HepG2 (cell line): ENCODE results near the gene RHEBL1. TPM values are rescaled to one million over a fixed set of nuclear protein-coding genes. Genes with fewer than 3 reads are reported as not detected.

Source experiments
- ATAC-seq: fragments of 200-7000 bp; cut with Tn5 transposase; 3 replicates; pipeline ENCODE4 v1.9.1; 2020; ENCODE audit warnings: mild to moderate bottlenecking, moderate library complexity
- BruUV-seq: library from RNA; stranded (reverse); fragments of 400-500 nt; replicated peaks from 2 replicates; lab custom pipeline; 2021; lab: Mats Ljungman, UMichigan
- CTCF ChIA-PET: fragments of 300-600 bp; formaldehyde crosslinking; extraction: SDS; loops from one replicate; lab custom pipeline; 2021; ENCODE audit warnings: low total read pairs, inconsistent platforms, low intra/inter-chr PET ratio; lab: Yijun Ruan, JAX
- POLR2A ChIA-PET: fragments of 350-600 bp; sonication (Branson Sonifier 250); formaldehyde crosslinking; loops from one replicate; lab custom pipeline; 2020; ENCODE audit warnings: antibody characterized with exemption, inconsistent platforms; lab: Yijun Ruan, JAX
- DNase-seq: peaks from one replicate; pipeline ENCODE4 v3.0.0-alpha.2; 2015; ENCODE audit warnings: low spot score
- FAIRE-seq: peaks from 3 replicates; lab custom pipeline; 2011; peaks lifted over from hg19 to GRCh38; lab: Jason Lieb, UNC
- H2AFZ ChIP-seq: one replicate; pipeline ENCODE4 v1.6.1; 2011; ENCODE audit warnings: low read length, inconsistent platforms
- H3K27ac ChIP-seq: fragments of 300-600 bp; 3 replicates; pipeline ENCODE4 v1.8.0; 2011; ENCODE audit warnings: mixed run types, mild to moderate bottlenecking, mixed read lengths, low read length, inconsistent platforms; ENCODE audit not compliant: insufficient read depth; ENCODE audit errors: extremely low read length
- H3K27me3 ChIP-seq, 2 experiments: fragments of 200-600 bp in 1 of 2; 2 replicates in 1 of 2; 3 replicates in 1 of 2; pipeline versions ENCODE4 v1.6.0 to v1.8.0; 2011; ENCODE audit warnings: low read length in 2 of 2, mild to moderate bottlenecking in 2 of 2, moderate library complexity in 2 of 2, inconsistent platforms in 1 of 2; ENCODE audit not compliant: insufficient read depth in 2 of 2, control insufficient read depth in 1 of 2
- H3K36me3 ChIP-seq, 2 experiments: fragments of 200-600 bp in 1 of 2; replicated peaks in 1 of 2; 2 replicates in 1 of 2; 3 replicates in 1 of 2; pipeline versions ENCODE4 v1.5.1 to v1.8.0; 2011; ENCODE audit warnings: low read length in 2 of 2, inconsistent platforms in 1 of 2; ENCODE audit not compliant: insufficient read depth in 2 of 2, control insufficient read depth in 1 of 2
- H3K4me1 ChIP-seq: 2 replicates; pipeline ENCODE4 v1.5.1; 2012; ENCODE audit warnings: low read length, inconsistent platforms; ENCODE audit not compliant: insufficient read depth
- H3K4me2 ChIP-seq: 2 replicates; pipeline ENCODE4 v1.6.0; 2011; ENCODE audit warnings: low read depth, low read length, inconsistent platforms
- H3K4me3 ChIP-seq, 3 experiments: fragments of 200-600 bp in 1 of 3; sonication (generic), shearing (Covaris generic) in 1 of 3; replicated peaks in 1 of 3; 2 replicates each; pipeline ENCODE4 v1.5.1; 2011 to 2016; ENCODE audit warnings: low read length in 3 of 3, inconsistent platforms in 2 of 3, low read depth in 2 of 3, mild to moderate bottlenecking in 2 of 3, control low read depth in 1 of 3, mixed read lengths in 1 of 3; ENCODE audit not compliant: insufficient read depth in 1 of 3
- H3K79me2 ChIP-seq: one replicate; pipeline ENCODE4 v1.6.1; 2011; ENCODE audit warnings: low read length, inconsistent platforms; ENCODE audit not compliant: insufficient read depth
- H3K9ac ChIP-seq: 2 replicates; pipeline ENCODE4 v1.6.0; 2011; ENCODE audit warnings: mild to moderate bottlenecking, low read depth, low read length, inconsistent platforms; ENCODE audit not compliant: insufficient read depth
- H3K9me3 ChIP-seq: 2 replicates; pipeline ENCODE4 v1.5.1; 2012; ENCODE audit warnings: mild to moderate bottlenecking, low read length
- H4K20me1 ChIP-seq: 2 replicates; pipeline ENCODE4 v1.6.0; 2011; ENCODE audit warnings: inconsistent platforms, mild to moderate bottlenecking, low read length, moderate library complexity; ENCODE audit not compliant: insufficient read depth
- CEBPB ChIP-seq: IDR thresholded peaks from 2 replicates; pipeline ENCODE4 v1.6.1; 2011; ENCODE audit warnings: low read depth, low read length, improper control_type of control experiment, borderline replicate concordance
- CENPT ChIP-seq: sonication (generic); formaldehyde crosslinking; IDR thresholded peaks from 2 replicates; pipeline ENCODE4 v1.8.0; 2022; ENCODE audit warnings: low read depth, mild to moderate bottlenecking, moderate library complexity, missing genetic modification reagents
- ELF3 ChIP-seq: IDR thresholded peaks from 2 replicates; pipeline ENCODE4 v1.6.1; 2016; ENCODE audit warnings: missing genetic modification reagents, missing compliant biosample characterization
- GATAD2A ChIP-seq: IDR thresholded peaks from 2 replicates; pipeline ENCODE4 v1.6.1; 2016
- NR2F6 ChIP-seq, 2 experiments: IDR thresholded peaks; 2 replicates each; pipeline ENCODE4 v1.6.1; 2016; ENCODE audit warnings: antibody characterized with exemption in 1 of 2, mild to moderate bottlenecking in 1 of 2
- SP5 ChIP-seq: IDR thresholded peaks from 2 replicates; pipeline ENCODE4 v1.6.1; 2016; ENCODE audit warnings: low read depth, borderline replicate concordance
- TAF15 ChIP-seq: fragments of 200-400 bp; formaldehyde crosslinking; IDR thresholded peaks from one replicate; pipeline ENCODE4 v1.6.1; 2018; ENCODE audit warnings: mild to moderate bottlenecking, low read depth, low read length; ENCODE audit not compliant: poor library complexity, severe bottlenecking
- ZFP82 ChIP-seq: sonication (generic); formaldehyde crosslinking; IDR thresholded peaks from 2 replicates; pipeline ENCODE4 v1.5.1; 2020; ENCODE audit warnings: mild to moderate bottlenecking, missing genetic modification reagents, borderline replicate concordance
- ZNF274 ChIP-seq: sonication (generic); formaldehyde crosslinking; IDR thresholded peaks from 2 replicates; pipeline ENCODE4 v1.5.1; 2020; ENCODE audit warnings: mild to moderate bottlenecking, missing genetic modification reagents
- ZNF296 ChIP-seq: sonication (generic); formaldehyde crosslinking; conservative IDR thresholded peaks from 2 replicates; pipeline ENCODE4 v1.5.0; 2020; ENCODE audit warnings: mild to moderate bottlenecking, missing genetic modification reagents
- ZNF350 ChIP-seq: sonication (generic); formaldehyde crosslinking; IDR thresholded peaks from 2 replicates; pipeline ENCODE4 v1.4.0; 2020; ENCODE audit warnings: mild to moderate bottlenecking, low read depth, missing genetic modification reagents, borderline replicate concordance
- ZNF354B ChIP-seq: sonication (generic); formaldehyde crosslinking; IDR thresholded peaks from 2 replicates; pipeline ENCODE4 v1.8.0; 2022; ENCODE audit warnings: mild to moderate bottlenecking, missing genetic modification reagents
- ZNF546 ChIP-seq: sonication (generic); formaldehyde crosslinking; conservative IDR thresholded peaks from 2 replicates; pipeline ENCODE4 v1.8.1; 2023; ENCODE audit warnings: mild to moderate bottlenecking, missing genetic modification reagents
- ZNF589 ChIP-seq: sonication (generic); formaldehyde crosslinking; conservative IDR thresholded peaks from 2 replicates; pipeline ENCODE4 v1.8.0; 2022; ENCODE audit warnings: mild to moderate bottlenecking, moderate library complexity, missing genetic modification reagents
- WGBS: methylation state at CpG from one replicate; pipeline ENCODE4 v1.1.6; 2017; ENCODE audit warnings: low lambda C conversion rate; 5-methylcytosine and 5-hydroxymethylcytosine counted together
- in situ Hi-C: cut with HindIII; loops from 2 replicates; pipeline ENCODE4 v1.10.0; 2017; ENCODE audit warnings: low pct_unique_long_range_greater_than_20kb; ENCODE audit not compliant: extremely low pct_ligation_motif_present
- intact Hi-C: fragments of 100-400 bp; cut with micrococcal nuclease; formaldehyde crosslinking; loops from one replicate; pipeline ENCODE4 v1.10.0; 2022; ENCODE audit not compliant: unreplicated experiment
- polyA plus RNA-seq, 8 experiments: library from polyadenylated mRNA; depleted of rRNA in 3 of 8; stranded (reverse) in 7 of 8; unstranded in 1 of 8; fragments of >200 nt; fragmentation: Illumina TruSeq in 4 of 8; extraction: Trizol in 4 of 8; gene quantifications; 2 replicates each; pipeline versions ENCODE4 v1.2.1 to v1.2.3, GENCODE V29; 2011 to 2016; ENCODE audit warnings: low read depth in 4 of 8, missing spikeins in 1 of 8, mixed read lengths in 1 of 8; ENCODE audit not compliant: insufficient read depth in 1 of 8
- total RNA-seq, 5 experiments: library from RNA; depleted of rRNA; stranded (reverse); fragments of >200 nt; fragmentation: Illumina TruSeq; extraction: Trizol; gene quantifications; 2 replicates each; pipeline ENCODE4 v1.2.3, GENCODE V29; 2016; ENCODE audit warnings: low read depth in 1 of 5
- TF ChIP-seq, protein P1 (sequence below): sonication (generic); formaldehyde crosslinking; IDR thresholded peaks from 2 replicates; pipeline ENCODE4 v1.8.1; 2023; ENCODE audit warnings: mild to moderate bottlenecking, missing genetic modification reagents
- TF ChIP-seq, protein P2 (sequence below): sonication (generic); formaldehyde crosslinking; IDR thresholded peaks from 2 replicates; pipeline ENCODE4 v1.4.0; 2020; ENCODE audit warnings: missing genetic modification reagents
- TF ChIP-seq, protein P3 (sequence below): IDR thresholded peaks from 2 replicates; pipeline ENCODE4 v1.6.1; 2012; ENCODE audit warnings: inconsistent platforms

The RHEBL1 gene
- total and polyA plus RNA-seq, 2 of the 13 experiments (the other 11 are each of a cell fraction or from before 2014, with no cell fraction given): 1.4 to 2.5 TPM

DNA sequence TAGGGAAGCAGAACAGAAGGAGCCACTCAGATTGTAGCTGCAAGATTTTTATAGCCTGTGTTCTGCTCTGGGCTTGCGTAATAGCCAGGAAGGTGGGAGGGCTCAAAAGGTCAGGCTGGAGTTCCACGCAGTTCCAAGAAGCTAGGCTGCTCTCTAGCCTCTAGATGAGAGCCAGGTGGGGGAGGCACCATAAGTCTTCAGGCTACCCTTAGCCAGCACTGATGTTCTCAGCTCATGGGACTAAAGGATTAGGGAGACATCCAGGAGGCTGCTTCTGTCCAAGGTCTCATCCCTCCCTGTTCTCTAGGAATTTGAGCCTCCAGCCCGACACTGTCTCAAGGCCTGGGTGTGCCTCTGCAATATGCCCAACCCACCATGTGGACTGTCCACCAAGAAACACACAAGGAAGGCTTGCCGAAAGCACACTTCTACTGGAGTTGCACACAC, 39.2 kb upstream of the RHEBL1 start:
- H3K27me3 ChIP-seq: no peaks in the 10 kb centered on the region; a peak in 1 of 5 replicates
- H3K4me2 ChIP-seq: peak overlapping the region; percentile 91
- no peak overlapping the region for H2AFZ ChIP-seq
- WGBS: 18% methylated on average over 4 of the region's 4 CpGs
- ChIA-PET POLR2A (interaction anchor here (0.7 to 3.8 kb wide), 6 partner anchors 12 to 243 kb away, joined by 3 to 57 read pairs (median 4); partner anchors contain the start of genes DHH, RHEBL1, RND1 and TUBA1B), CTCF (no interaction called here)
- peaks cover 15% of the 10 kb centered on the region for H3K79me2 ChIP-seq
- peak overlapping the region; percentile 30; the same call in 1 of the 2 replicates for H3K9ac ChIP-seq
- BruUV-seq: no TSS peak
- no peaks in the 10 kb centered on the region for H3K9me3 ChIP-seq
- DNase-seq (peak; percentile 23), ATAC-seq (no peak), FAIRE-seq (peak; percentile 43)
- H3K36me3 ChIP-seq: peaks cover 4 to 17% of the 10 kb centered on the region in 2 experiments; a peak in 3 of 5 replicates
- in situ Hi-C loops (no loop called here), intact Hi-C loops (no loop called here)
- no peak overlapping the region for H3K27ac ChIP-seq
- H3K4me1 ChIP-seq: peaks cover 21% of the 10 kb centered on the region
- H3K4me3 ChIP-seq: peak overlapping the region; percentile 72 to 95 (median 87)
- 0 out of 2 replicates have a peak, but pooled peaks cover 9% of the 10 kb centered on the region for H4K20me1 ChIP-seq
- 0 out of 2 replicates have a peak, but pooled peaks have one; percentile 14 for TF ChIP-seq ELF3 (CRISPR knock-in tag)
- no peak for TF ChIP-seq ZNF354B (CRISPR knock-in tag)
- TF ChIP-seq ZNF589: no peak
- TF ChIP-seq GATAD2A: peak; percentile 50
- TF ChIP-seq, protein P1, sequence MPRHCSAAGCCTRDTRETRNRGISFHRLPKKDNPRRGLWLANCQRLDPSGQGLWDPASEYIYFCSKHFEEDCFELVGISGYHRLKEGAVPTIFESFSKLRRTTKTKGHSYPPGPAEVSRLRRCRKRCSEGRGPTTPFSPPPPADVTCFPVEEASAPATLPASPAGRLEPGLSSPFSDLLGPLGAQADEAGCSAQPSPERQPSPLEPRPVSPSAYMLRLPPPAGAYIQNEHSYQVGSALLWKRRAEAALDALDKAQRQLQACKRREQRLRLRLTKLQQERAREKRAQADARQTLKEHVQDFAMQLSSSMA (CRISPR knock-in tag): 0 out of 2 replicates have a peak, but pooled peaks have one; percentile 42
- no peak for TF ChIP-seq CENPT
- 0 out of 2 replicates have a peak, but pooled peaks have one; percentile 14 for TF ChIP-seq ZNF274 (CRISPR knock-in tag)
- TF ChIP-seq SP5 (CRISPR knock-in tag): peak; percentile 46; the same call in 1 of the 2 replicates
- TF ChIP-seq ZNF296 (CRISPR knock-in tag): no peak
- 0 out of 2 replicates have a peak, but pooled peaks have one; percentile 38 for TF ChIP-seq ZFP82 (CRISPR knock-in tag)
- no peak for TF ChIP-seq TAF15
- 0 out of 2 replicates have a peak, but pooled peaks have one; percentile 7 for TF ChIP-seq ZNF350
- TF ChIP-seq NR2F6 (IDR thresholded peaks at IDR 0.05): peak; percentile 64
- peak; percentile 73 for TF ChIP-seq NR2F6 (CRISPR knock-in tag; IDR thresholded peaks at IDR 0.05)
- TF ChIP-seq, protein P2, sequence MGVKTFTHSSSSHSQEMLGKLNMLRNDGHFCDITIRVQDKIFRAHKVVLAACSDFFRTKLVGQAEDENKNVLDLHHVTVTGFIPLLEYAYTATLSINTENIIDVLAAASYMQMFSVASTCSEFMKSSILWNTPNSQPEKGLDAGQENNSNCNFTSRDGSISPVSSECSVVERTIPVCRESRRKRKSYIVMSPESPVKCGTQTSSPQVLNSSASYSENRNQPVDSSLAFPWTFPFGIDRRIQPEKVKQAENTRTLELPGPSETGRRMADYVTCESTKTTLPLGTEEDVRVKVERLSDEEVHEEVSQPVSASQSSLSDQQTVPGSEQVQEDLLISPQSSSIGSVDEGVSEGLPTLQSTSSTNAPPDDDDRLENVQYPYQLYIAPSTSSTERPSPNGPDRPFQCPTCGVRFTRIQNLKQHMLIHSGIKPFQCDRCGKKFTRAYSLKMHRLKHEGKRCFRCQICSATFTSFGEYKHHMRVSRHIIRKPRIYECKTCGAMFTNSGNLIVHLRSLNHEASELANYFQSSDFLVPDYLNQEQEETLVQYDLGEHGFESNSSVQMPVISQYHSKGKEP (CRISPR knock-in tag): no peak
- 0 out of 2 replicates have a peak, but pooled peaks have one; percentile 24 for TF ChIP-seq ZNF546 (CRISPR knock-in tag)
- TF ChIP-seq, protein P3, sequence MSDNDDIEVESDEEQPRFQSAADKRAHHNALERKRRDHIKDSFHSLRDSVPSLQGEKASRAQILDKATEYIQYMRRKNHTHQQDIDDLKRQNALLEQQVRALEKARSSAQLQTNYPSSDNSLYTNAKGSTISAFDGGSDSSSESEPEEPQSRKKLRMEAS: 0 out of 2 replicates have a peak, but pooled peaks have one; percentile 30
- TF ChIP-seq CEBPB: peak; percentile 95
